Activated naive CD4-positive, alpha-beta T cell treated with anti-CD3 and anti-CD28 coated beads, Interleukin-2, amount 50 U/mL, for 24 hours (primary cell): Measurements from ENCODE around the gene SLC12A6.
A peak's percentile ranks its signal among the peaks of the same experiment; 100 is the strongest.
"Not testable (repeated sequence)": the region's sequence is repeated elsewhere in the genome, so short reads cannot be mapped to it uniquely, and the experiment has no call there.

Experiments used
- H3K27ac Mint-ChIP-seq: one replicate; pipeline ENCODE4 v1.8.0; 2021; ENCODE audit warnings: mild to moderate bottlenecking, mixed read lengths
- H3K27me3 Mint-ChIP-seq: one replicate; pipeline ENCODE4 v1.8.0; 2021; ENCODE audit warnings: mixed read lengths
- H3K36me3 Mint-ChIP-seq: one replicate; pipeline ENCODE4 v1.8.0; 2021; ENCODE audit warnings: mixed read lengths
- H3K4me1 Mint-ChIP-seq: one replicate; pipeline ENCODE4 v1.8.0; 2021; ENCODE audit warnings: mixed read lengths
- H3K4me3 Mint-ChIP-seq: one replicate; pipeline ENCODE4 v1.8.0; 2021; ENCODE audit warnings: mild to moderate bottlenecking, mixed read lengths
- H3K9me3 Mint-ChIP-seq: one replicate; pipeline ENCODE4 v1.8.0; 2021; ENCODE audit warnings: mixed read lengths

Gene SLC12A6

DNA sequence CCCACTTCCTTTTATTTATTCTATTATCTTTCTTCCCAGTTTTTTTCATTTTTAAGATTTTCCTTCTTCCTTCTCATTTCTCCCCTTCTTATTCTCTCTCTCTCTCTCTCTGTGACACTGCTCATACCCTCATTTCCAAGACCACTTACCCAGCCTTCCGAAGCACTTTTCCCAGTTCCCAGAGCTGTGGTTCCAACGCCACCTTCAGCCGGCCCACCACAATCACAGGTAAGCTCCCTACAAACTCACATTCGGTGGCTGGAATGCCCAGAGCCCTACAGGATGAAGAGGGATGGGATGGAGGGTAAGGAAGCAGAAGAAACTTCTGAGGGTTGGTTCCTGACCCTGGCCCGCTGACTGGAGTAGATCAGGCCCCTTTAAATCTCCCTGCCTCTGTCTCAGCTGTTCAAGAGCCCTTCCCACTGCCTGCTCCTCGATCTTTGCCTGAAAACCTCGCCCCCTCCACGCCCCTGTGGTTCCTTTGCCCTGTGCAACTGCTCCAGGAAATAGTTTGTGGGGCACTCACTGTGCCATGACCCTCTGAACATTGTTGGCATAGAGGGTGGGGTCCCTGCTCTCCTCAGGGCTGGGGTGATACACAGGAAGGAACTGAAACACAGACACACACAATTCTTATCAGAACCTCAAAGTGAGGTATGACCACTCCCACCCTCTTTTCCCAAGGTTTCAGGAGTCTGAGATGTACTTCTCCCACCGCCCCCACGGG, 24.6 kb upstream of the SLC12A6 start:
- no peaks in the 10 kb centered on the region for H3K27me3 Mint-ChIP-seq
- H3K27ac Mint-ChIP-seq: peak overlapping the region; percentile 72
- H3K4me3 Mint-ChIP-seq: no peak overlapping the region
- peaks cover 2% of the 10 kb centered on the region for H3K36me3 Mint-ChIP-seq
- no peaks in the 10 kb centered on the region for H3K9me3 Mint-ChIP-seq
- H3K4me1 Mint-ChIP-seq: peaks cover 19% of the 10 kb centered on the region

DNA sequence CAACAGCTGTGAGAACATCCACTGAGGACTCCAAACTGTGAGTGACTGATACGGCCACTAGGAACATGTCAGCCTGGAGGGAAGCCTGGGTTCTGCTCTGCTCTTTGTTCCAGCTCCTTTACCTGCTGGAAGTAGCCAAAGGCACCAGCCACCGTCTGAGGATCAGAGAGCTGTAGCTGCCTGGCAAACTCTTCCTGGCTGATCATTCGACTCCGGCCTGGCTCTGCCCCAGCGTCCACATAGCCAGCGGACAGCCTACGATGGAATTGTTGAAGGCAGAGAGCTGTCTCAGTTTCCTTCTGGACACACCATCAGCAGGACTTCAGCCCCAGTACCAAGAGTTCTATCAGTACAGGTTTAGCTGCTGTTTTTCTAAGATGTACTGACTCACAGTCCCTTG, 23.7 kb upstream of the SLC12A6 start:
- H3K9me3 Mint-ChIP-seq: no peaks in the 10 kb centered on the region
- no peaks in the 10 kb centered on the region for H3K27me3 Mint-ChIP-seq
- peaks cover 15% of the 10 kb centered on the region for H3K4me1 Mint-ChIP-seq
- H3K27ac Mint-ChIP-seq: no peak overlapping the region
- H3K36me3 Mint-ChIP-seq: peaks cover 2% of the 10 kb centered on the region
- no peak overlapping the region for H3K4me3 Mint-ChIP-seq

DNA sequence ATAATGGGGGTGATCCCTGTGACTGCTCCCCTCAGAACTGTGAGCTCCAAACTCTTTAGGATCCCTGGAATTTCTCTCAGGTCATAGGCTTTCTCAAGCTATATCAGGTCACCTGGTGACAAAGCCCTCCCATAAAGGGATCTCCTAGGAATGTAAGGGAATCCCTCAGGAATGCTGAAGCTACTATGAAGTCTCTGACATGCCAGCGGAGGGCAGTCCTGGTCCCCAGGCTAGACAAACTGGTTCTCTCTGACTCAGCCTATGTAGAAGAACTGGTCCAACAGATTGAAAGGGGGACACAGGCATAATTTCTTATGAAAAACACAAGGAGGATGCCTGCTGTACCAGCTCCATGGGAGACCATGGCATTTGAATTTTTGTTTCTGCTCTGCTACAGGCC, 22.7 kb upstream of the SLC12A6 start:
- Mint-ChIP-seq H3K4me3 (no peak overlapping the region), H3K27me3 (no peaks in the 10 kb centered on the region), H3K36me3 (peaks cover 2% of the 10 kb centered on the region), H3K4me1 (peaks cover 7% of the 10 kb centered on the region), H3K9me3 (no peaks in the 10 kb centered on the region), H3K27ac (no peak overlapping the region)

DNA sequence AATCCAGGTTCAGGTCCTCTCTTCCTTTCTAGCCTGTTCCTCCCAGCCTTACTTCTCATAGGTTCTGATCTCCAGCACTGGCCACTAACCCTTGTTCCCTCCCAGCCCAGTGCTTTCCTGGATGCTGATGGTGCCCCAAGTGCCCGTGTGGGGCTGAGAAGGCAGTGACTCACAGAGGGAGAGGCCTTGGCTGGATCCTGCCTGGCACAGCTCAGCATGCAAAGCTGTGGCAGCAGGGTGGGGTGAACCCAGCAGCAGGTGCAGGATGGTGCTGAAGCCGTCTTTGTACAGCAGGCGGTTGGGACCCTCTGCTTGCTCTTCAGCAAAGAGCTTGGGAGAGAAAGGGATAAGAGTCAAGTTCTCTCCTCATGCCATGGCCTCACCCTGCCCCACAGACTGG, 21.8 kb upstream of the SLC12A6 start:
- Mint-ChIP-seq H3K36me3 (peaks cover 2% of the 10 kb centered on the region), H3K27ac (no peak overlapping the region), H3K4me1 (no peaks in the 10 kb centered on the region), H3K4me3 (no peak overlapping the region), H3K27me3 (no peaks in the 10 kb centered on the region), H3K9me3 (no peaks in the 10 kb centered on the region)

DNA sequence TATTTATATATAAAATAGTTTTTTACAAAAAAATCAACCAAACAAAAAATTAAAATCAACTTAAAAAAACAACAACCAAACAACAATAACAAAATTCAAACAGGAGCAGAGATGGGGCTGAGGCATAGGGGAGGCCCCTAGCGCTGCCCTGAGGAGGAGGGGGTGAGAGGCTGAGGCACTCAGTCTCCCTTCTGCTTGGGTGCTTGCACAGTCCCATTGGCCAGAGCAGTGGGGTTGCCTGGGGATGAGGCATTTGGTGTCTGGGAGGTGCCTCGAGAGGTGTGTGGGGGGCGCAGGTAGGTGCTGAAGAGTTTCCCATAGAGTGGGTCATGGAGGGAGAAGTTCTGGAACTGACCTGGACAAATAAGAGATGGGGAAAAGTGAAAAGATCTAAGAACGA, 21.4 kb upstream of the SLC12A6 start:
- no peaks in the 10 kb centered on the region for H3K27me3 Mint-ChIP-seq
- H3K36me3 Mint-ChIP-seq: peaks cover 2% of the 10 kb centered on the region

DNA sequence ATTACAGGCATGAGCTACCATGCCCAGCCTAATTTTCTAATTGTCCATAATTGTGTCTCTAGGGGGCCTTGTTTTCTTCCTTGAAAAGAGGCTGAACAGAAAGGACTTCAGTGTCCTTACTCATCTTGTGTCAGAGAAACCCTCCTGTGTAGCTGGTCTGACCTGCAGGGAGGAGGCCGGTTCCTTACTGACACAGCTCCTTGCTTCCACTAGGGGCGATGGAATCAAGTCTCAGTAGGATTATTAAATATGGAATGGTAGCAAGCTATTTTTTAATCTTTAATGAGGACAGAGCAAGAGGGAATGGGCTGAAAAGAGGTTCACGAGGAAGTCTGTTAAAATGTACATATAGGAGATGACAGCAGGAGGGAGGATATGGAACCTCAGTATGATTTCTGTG, 20.8 kb upstream of the SLC12A6 start:
- Mint-ChIP-seq H3K9me3 (no peaks in the 10 kb centered on the region), H3K27me3 (no peaks in the 10 kb centered on the region), H3K4me3 (no peak overlapping the region), H3K27ac (no peak overlapping the region), H3K4me1 (no peaks in the 10 kb centered on the region), H3K36me3 (peaks cover 2% of the 10 kb centered on the region)

More for the DNA sequence above, 21.4 kb upstream of the SLC12A6 start:
- Mint-ChIP-seq H3K4me1 (no peaks in the 10 kb centered on the region), H3K9me3 (no peaks in the 10 kb centered on the region), H3K4me3 (no peak overlapping the region), H3K27ac (no peak overlapping the region)

DNA sequence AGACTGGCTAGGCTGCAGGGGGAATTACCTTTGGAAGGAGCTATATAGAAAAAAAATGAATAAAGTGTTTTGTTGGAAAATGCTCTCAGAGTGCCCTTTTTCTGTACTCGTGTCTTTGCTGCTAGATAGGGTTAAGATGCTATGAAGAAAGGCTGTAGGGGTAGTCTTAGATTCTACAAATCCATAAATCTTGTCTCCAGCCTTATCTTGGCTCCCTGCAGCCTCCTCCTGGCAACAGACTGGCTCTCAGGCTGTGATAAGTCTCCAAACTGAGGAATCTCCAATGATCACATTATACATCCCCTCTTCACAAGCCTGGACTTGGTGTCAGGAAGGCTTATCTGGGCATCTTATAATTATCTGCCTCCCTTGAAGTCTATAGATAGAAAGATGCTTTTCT, 20.1 kb upstream of the SLC12A6 start:
- no peaks in the 10 kb centered on the region for H3K4me1 Mint-ChIP-seq
- no peaks in the 10 kb centered on the region for H3K9me3 Mint-ChIP-seq
- no peak overlapping the region for H3K27ac Mint-ChIP-seq
- H3K4me3 Mint-ChIP-seq: no peak overlapping the region
- H3K27me3 Mint-ChIP-seq: no peaks in the 10 kb centered on the region
- peaks cover 2% of the 10 kb centered on the region for H3K36me3 Mint-ChIP-seq

DNA sequence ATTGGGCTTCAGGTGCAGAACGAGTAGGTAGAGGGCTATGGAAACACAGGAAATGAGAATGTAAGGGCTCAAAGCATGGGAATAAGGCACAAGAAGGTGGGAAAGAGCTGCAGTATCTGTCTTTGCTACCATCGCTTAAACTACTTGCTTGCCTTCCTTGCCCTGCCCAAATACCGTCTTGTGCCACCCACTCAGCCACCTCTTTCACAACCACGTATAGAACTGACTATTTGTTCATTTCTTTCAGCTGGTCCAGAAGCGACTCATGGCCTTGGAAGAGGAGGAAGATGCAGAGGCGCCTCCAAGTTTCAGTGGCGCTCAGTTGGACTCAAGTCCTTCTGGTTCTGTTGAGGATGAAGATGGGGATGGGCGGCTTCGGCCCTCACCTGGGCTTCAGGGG, 17.7 kb upstream of the SLC12A6 start:
- H3K4me3 Mint-ChIP-seq: no peak overlapping the region
- no peaks in the 10 kb centered on the region for H3K4me1 Mint-ChIP-seq
- H3K9me3 Mint-ChIP-seq: no peaks in the 10 kb centered on the region
- H3K27ac Mint-ChIP-seq: no peak overlapping the region
- no peaks in the 10 kb centered on the region for H3K27me3 Mint-ChIP-seq
- H3K36me3 Mint-ChIP-seq: no peaks in the 10 kb centered on the region

DNA sequence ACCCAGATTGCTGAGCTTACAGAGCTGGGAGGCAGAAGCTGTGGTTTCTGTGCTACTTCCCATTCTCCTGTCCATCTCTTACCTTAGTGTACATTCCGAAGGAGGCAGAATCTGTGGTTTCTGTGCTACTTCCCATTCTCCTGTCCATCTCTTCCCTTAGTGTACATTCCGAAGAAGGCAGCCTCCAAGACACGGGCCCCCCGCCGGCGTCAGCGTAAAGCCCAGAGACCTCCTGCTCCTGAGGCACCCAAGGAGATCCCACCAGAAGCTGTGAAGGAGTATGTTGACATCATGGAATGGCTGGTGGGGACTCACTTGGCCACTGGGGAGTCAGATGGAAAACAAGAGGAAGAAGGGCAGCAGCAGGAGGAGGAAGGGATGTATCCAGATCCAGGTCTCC, 16.7 kb upstream of the SLC12A6 start:
- H3K4me3 Mint-ChIP-seq: no peak overlapping the region
- no peaks in the 10 kb centered on the region for H3K9me3 Mint-ChIP-seq
- H3K27me3 Mint-ChIP-seq: no peaks in the 10 kb centered on the region
- no peak overlapping the region for H3K27ac Mint-ChIP-seq
- no peaks in the 10 kb centered on the region for H3K4me1 Mint-ChIP-seq
- no peaks in the 10 kb centered on the region for H3K36me3 Mint-ChIP-seq

DNA sequence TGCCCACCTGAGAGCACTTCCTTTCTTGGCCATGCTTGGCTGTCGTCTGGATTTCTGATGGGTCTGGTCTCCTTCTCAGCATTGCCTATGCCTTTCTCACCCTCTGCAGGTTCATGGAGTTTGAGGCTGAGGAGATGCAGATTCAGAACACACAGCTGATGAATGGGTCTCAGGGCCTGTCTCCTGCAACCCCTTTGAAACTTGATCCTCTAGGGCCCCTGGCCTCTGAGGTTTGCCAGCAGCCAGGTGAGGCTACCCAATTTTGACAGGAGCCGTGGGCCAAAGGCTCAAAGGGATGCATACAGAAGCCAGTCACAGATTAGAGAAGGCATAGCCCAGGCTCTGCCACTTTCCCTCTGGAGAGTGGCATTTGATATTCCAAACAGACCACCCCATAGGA, 16.0 kb upstream of the SLC12A6 start:
- H3K36me3 Mint-ChIP-seq: no peaks in the 10 kb centered on the region

DNA sequence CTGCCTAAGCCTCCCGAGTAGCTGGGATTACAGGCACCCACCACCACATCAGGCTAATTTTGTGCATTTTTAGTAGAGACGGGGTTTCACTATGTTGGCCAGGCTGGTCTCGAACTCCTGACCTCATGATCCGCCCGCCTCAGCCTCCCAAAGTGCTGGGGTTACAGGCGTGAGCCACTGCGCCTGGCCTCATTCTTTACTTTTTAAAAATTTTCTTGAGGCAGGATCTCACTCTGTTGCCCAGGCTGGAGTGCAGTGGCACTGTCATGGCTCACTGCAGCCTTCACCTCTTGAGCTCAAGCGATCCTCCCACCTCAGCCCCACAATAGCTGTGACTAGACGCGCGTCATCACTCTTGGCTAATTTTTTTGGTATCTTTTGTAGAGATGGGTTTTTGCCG, 15.4 kb upstream of the SLC12A6 start:
- H3K4me3 Mint-ChIP-seq, H3K9me3 Mint-ChIP-seq, H3K27me3 Mint-ChIP-seq, H3K36me3 Mint-ChIP-seq, H3K27ac Mint-ChIP-seq, H3K4me1 Mint-ChIP-seq: not testable (repeated sequence)

More for the DNA sequence above, 16.0 kb upstream of the SLC12A6 start:
- H3K27ac Mint-ChIP-seq: no peak overlapping the region
- H3K4me3 Mint-ChIP-seq: no peak overlapping the region
- no peaks in the 10 kb centered on the region for H3K4me1 Mint-ChIP-seq
- no peaks in the 10 kb centered on the region for H3K9me3 Mint-ChIP-seq
- no peaks in the 10 kb centered on the region for H3K27me3 Mint-ChIP-seq

DNA sequence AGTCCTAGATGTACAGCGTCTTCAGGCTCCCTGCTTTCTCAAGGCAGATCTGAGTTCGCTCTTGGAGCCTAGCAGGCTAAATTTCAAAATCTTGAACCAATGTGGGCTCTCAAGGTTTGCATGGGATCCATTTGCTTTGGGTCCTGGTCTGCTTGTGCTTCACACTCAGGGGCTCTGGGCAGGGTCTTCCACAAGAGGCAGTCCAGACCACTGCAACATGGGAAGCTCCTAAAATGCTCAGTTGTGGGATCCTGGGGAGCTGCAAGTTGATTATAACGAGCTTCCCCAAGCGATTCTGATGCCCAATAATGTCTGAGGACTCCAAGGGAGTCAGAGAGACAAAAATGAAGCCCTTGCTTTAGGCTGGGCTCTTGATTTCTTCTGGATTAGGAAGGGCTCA, 12.2 kb upstream of the SLC12A6 start:
- H3K27me3 Mint-ChIP-seq: no peaks in the 10 kb centered on the region
- H3K27ac Mint-ChIP-seq: no peak overlapping the region
- no peaks in the 10 kb centered on the region for H3K4me1 Mint-ChIP-seq
- no peaks in the 10 kb centered on the region for H3K9me3 Mint-ChIP-seq
- no peak overlapping the region for H3K4me3 Mint-ChIP-seq
- H3K36me3 Mint-ChIP-seq: no peaks in the 10 kb centered on the region

DNA sequence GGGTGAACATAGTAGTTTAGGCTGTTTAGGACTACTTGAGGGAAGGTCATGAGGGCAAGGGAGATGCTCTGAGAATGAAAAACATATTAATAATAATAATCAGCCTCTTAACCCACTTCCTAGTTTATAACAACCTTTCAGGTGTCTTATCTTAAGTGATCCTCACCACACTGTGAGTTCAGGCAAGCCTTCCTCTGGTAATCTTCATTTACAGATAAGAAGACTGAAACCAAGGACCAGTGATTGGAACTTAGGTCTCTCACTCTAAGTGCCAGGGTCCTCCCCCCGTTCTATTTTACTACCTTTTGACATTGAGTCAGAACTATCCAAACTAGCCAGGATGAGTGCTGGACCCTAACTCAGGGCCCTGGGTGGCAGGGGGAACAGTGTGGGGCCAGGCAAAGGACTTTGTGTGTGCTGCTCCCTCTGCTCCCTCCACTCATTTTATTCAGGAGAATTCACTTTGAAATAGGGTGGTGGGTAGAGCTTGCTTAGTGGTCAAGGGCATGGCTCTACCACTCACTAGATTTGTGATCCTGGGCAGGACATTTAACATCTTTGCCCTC, 11.2 kb upstream of the SLC12A6 start:
- Mint-ChIP-seq H3K4me1 (no peaks in the 10 kb centered on the region), H3K27me3 (no peaks in the 10 kb centered on the region), H3K27ac (no peak overlapping the region), H3K4me3 (no peak overlapping the region), H3K36me3 (no peaks in the 10 kb centered on the region), H3K9me3 (no peaks in the 10 kb centered on the region)

DNA sequence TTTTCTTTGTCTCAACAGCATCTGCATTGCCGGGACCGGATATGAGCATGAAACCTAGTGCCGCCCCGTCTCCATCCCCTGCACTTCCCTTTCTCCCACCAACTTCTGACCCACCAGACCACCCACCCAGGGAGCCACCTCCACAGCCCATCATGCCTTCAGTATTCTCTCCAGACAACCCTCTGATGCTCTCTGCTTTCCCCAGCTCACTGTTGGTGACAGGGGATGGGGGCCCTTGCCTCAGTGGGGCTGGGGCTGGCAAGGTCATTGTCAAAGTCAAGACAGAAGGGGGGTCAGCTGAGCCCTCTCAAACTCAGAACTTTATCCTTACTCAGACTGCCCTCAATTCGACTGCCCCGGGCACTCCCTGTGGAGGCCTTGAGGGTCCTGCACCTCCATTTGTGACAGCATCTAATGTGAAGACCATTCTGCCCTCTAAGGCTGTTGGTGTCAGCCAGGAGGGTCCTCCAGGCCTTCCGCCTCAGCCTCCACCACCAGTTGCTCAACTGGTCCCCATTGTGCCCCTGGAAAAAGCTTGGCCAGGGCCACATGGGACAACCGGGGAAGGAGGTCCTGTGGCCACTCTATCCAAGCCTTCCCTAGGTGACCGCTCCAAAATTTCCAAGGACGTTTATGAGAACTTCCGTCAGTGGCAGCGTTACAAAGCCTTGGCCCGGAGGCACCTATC, 10.5 kb upstream of the SLC12A6 start:
- H3K4me3 Mint-ChIP-seq: no peak overlapping the region
- no peak overlapping the region for H3K27ac Mint-ChIP-seq
- no peaks in the 10 kb centered on the region for H3K4me1 Mint-ChIP-seq
- H3K9me3 Mint-ChIP-seq: no peaks in the 10 kb centered on the region
- H3K27me3 Mint-ChIP-seq: no peaks in the 10 kb centered on the region
- no peaks in the 10 kb centered on the region for H3K36me3 Mint-ChIP-seq

DNA sequence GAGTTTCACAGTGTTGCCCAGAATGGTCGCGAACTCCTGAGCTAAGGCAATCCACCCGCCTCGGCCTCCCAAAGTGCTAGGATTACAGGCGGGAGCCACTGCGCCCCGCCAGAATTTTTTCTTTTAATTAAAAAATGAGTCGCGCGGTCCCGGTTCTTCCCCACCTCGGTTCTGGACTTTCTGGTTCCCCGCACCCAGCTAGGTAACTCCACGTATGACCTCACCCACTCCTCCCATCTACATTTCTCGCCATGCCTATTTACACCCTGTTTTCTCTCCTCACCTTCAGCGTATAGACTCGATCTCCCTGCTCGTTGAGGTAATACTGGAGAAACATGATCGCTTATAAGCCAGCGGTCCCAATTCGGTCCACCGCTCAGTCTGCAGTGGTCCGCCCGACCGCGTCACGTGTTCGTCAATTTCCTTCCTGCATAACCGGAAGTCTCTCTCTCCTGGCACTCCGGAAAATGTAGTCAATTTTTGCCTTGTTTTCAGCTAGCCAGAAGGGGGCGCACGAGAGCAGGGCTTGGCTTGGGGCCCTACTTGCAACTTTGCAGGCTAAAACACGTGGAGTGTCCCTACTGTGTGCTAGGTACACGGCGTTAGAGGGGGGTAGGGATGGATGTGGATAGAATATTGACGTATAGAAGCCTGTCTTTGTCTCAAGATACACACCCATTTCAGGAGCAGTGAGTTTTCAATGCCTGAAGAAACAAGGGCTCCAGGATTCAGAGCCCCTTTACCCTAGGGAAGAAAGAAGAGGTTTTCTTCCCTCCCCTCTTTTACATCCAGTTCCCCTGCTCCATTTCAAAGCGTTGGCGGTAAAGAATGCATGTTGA, 5.4 kb upstream of the SLC12A6 start, which contains the start of the genes NOP10 and NUTM1:
Gene NOP10 (minus strand): TSS at position 400 of the 839 bp plus-strand sequence. CDS start 63 bp downstream, at position 337.
Gene NUTM1 (plus strand): TSS at position 579 of the 839 bp plus-strand sequence. CDS start 382 bp downstream, outside the sequence.
- H3K4me3 Mint-ChIP-seq: no peak within 1 kb of the TSS
- no peaks in the 10 kb centered on the region for H3K9me3 Mint-ChIP-seq
- H3K36me3 Mint-ChIP-seq: peaks cover 17% of the 10 kb centered on the region
- H3K27ac Mint-ChIP-seq: peak within 1 kb of the TSS; percentile 95
- no peaks in the 10 kb centered on the region for H3K27me3 Mint-ChIP-seq
- H3K4me1 Mint-ChIP-seq: peaks cover 26% of the 10 kb centered on the region
